Bronchial epithelial cell (primary cell): ENCODE measurements around the gene MS4A6A. TPM values are rescaled to one million over a fixed set of nuclear protein-coding genes. Genes with fewer than 3 reads are reported as not detected.

Experiments
- DNase-seq: peaks from one replicate; pipeline ENCODE4 v3.0.0-alpha.2; 2010; ENCODE audit warnings: low read depth
- FAIRE-seq: peaks from 2 replicates; lab custom pipeline; 2011; peaks lifted over from hg19 to GRCh38; lab: Jason Lieb, UNC
- H3K27me3 ChIP-seq: 2 replicates; pipeline ENCODE4 v1.5.1; 2011; ENCODE audit warnings: low read length; ENCODE audit not compliant: control insufficient read depth, insufficient read depth
- H3K36me3 ChIP-seq: 2 replicates; pipeline ENCODE4 v1.5.1; 2011; ENCODE audit warnings: low read length; ENCODE audit not compliant: control insufficient read depth, insufficient read depth
- H3K4me3 ChIP-seq: 2 replicates; pipeline ENCODE4 v1.5.1; 2011; ENCODE audit warnings: mild to moderate bottlenecking, low read depth, low read length, control low read depth
- total RNA-seq: library from RNA; depleted of rRNA; stranded (reverse); fragments of >200 nt; gene quantifications from 2 replicates; pipeline ENCODE4 v1.2.1, GENCODE V29; 2014
- TF ChIP-seq, protein P1 (sequence below): IDR thresholded peaks from 2 replicates; pipeline ENCODE4 v1.5.1; 2011; ENCODE audit warnings: mild to moderate bottlenecking, moderate library complexity, low read length, control low read depth, inconsistent platforms; ENCODE audit not compliant: insufficient read depth, severe bottlenecking

MS4A6A gene
- total RNA-seq, 1 donor from 2014 or later = not detected

DNA sequence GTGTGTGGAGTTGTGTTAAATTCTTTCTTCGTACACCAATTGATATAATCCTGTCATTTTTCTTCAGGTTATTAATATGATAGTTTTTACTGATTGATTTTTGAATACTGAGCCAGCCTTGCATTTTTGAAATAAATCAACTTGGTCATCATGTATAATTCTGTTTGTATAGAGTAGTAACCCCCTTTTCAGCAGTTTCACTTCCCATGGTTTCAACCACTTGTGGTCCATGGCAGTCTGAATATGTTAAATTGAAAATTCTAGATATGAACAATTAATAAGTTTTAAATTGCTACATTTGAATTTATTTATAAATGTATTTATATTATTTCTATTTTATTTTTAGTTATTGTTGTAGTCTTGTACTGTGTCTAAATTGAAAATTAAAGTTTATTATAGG, 32.6 kb downstream of the MS4A6A start:
- TF ChIP-seq, protein P1, sequence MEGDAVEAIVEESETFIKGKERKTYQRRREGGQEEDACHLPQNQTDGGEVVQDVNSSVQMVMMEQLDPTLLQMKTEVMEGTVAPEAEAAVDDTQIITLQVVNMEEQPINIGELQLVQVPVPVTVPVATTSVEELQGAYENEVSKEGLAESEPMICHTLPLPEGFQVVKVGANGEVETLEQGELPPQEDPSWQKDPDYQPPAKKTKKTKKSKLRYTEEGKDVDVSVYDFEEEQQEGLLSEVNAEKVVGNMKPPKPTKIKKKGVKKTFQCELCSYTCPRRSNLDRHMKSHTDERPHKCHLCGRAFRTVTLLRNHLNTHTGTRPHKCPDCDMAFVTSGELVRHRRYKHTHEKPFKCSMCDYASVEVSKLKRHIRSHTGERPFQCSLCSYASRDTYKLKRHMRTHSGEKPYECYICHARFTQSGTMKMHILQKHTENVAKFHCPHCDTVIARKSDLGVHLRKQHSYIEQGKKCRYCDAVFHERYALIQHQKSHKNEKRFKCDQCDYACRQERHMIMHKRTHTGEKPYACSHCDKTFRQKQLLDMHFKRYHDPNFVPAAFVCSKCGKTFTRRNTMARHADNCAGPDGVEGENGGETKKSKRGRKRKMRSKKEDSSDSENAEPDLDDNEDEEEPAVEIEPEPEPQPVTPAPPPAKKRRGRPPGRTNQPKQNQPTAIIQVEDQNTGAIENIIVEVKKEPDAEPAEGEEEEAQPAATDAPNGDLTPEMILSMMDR = no peak
- H3K27me3 ChIP-seq = no peaks in the 10 kb centered on the region
- H3K4me3 ChIP-seq = no peak overlapping the region
- H3K36me3 ChIP-seq = no peaks in the 10 kb centered on the region
- FAIRE-seq (no peak), DNase-seq (no peak)

GRCh38 chr11:60145677-60146076, 37.2 kb downstream of the MS4A6A start:
- FAIRE-seq = no peak

GRCh38 chr11:60143768-60144167, 39.1 kb downstream of the MS4A6A start:
- TF ChIP-seq, protein P1 = no peak

More at GRCh38 chr11:60145677-60146076, 37.2 kb downstream of the MS4A6A start:
- no peak for DNase-seq
- H3K27me3 ChIP-seq = no peaks in the 10 kb centered on the region
- TF ChIP-seq, protein P1 = no peak
- no peak overlapping the region for H3K4me3 ChIP-seq
- H3K36me3 ChIP-seq = no peaks in the 10 kb centered on the region

DNA sequence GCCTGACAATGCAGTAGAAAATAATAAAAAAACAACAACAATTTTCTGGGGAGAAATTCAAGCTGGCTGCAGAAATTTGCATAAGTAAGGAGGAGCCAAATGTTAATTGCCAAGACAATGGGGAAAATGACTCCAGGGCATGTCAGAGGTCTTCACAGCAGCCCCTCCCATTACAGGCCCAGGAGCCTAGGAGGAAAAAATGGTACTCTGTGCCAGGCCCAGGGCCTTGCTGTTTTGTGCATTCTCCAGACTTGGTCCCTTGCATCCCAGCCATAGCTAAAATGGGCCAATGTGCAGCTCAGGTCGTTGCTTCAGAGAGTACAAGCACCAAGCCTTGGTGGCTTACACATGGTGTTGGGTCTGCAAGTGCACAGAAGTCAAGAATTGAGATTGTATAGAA, 49.0 kb downstream of the MS4A6A start:
- TF ChIP-seq, protein P1 = no peak
- FAIRE-seq (no peak), DNase-seq (no peak)
- Histone ChIP-seq H3K36me3 (no peaks in the 10 kb centered on the region), H3K27me3 (no peaks in the 10 kb centered on the region), H3K4me3 (no peak overlapping the region)

More at GRCh38 chr11:60143768-60144167, 39.1 kb downstream of the MS4A6A start:
- FAIRE-seq = no peak
- no peak for DNase-seq
- no peaks in the 10 kb centered on the region for H3K36me3 ChIP-seq
- no peaks in the 10 kb centered on the region for H3K27me3 ChIP-seq
- H3K4me3 ChIP-seq = no peak overlapping the region

GRCh38 chr11:60131912-60132311, 51.0 kb downstream of the MS4A6A start:
- no peak for FAIRE-seq
- no peak overlapping the region for H3K4me3 ChIP-seq

DNA sequence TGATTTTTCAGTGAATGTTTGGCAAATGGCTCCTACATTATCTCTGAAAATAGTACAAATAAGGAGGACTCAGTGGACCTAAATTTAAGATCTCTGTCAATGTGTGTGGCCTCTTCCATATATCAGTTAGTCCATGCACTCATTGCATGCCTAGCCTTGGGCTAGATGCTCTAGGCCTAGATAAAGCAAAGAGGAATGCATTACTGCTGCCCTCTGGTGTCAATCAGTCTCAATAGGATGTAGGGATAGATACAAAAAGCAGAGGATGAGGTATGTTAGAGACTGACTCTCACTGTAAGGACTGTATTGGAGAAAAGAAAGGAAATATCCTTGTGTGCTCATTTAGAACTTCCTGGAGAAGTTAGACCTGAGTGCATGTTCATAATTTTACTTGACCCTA, 52.4 kb downstream of the MS4A6A start:
- FAIRE-seq = no peak
- Histone ChIP-seq H3K36me3 (no peaks in the 10 kb centered on the region), H3K27me3 (no peaks in the 10 kb centered on the region), H3K4me3 (no peak overlapping the region)
- peak; percentile 64 for DNase-seq
- TF ChIP-seq, protein P1 = peak; percentile 49

More at GRCh38 chr11:60131912-60132311, 51.0 kb downstream of the MS4A6A start:
- TF ChIP-seq, protein P1 = no peak
- no peaks in the 10 kb centered on the region for H3K27me3 ChIP-seq
- H3K36me3 ChIP-seq = no peaks in the 10 kb centered on the region
- DNase-seq = no peak
